Measurements from ENCODE around the gene SNX1. TPM values are rescaled to one million over a fixed set of nuclear protein-coding genes. Genes with fewer than 3 reads are reported as not detected.

Gene SNX1
- total and polyA plus RNA-seq, 2 of the 13 experiments (the other 11 are each of a cell fraction or from before 2014, with no cell fraction given): 29.3 to 60.1 TPM

DNA sequence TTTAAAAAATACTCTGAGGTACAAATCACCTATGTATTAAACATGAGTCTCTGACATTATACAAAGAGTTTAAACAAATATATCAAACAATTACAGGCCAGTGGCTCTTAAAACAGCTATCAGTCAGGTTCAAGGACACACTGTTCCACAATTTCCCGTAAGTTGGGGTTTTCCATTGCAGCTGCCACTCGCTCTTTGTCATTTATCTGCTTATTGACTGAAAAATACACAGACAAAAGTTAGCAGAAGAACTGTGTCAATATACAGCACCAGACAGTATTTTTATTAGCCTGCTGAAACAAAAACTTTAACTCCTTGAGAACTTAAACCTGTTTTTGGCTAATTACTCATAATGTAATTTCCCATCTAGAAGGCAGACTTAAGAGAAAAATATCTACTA lies 23.0 kb upstream of the SNX1 start (continued):
- no peak for TF ChIP-seq ZNF558 (CRISPR knock-in tag; IDR thresholded peaks at IDR 0.05; ENCODE audit: borderline replicate concordance)
- peak; percentile 84 for TF ChIP-seq NR2F6 (IDR thresholded peaks at IDR 0.05)
- peak; percentile 82 for TF ChIP-seq NR2F6 (CRISPR knock-in tag; IDR thresholded peaks at IDR 0.05)
- TF ChIP-seq PAX8 (CRISPR knock-in tag; IDR thresholded peaks at IDR 0.05; ENCODE audit: borderline replicate concordance): no peak
- TF ChIP-seq ZNF235 (CRISPR knock-in tag; IDR thresholded peaks at IDR 0.05; ENCODE audit: borderline replicate concordance): no peak
- TF ChIP-seq, protein P1, sequence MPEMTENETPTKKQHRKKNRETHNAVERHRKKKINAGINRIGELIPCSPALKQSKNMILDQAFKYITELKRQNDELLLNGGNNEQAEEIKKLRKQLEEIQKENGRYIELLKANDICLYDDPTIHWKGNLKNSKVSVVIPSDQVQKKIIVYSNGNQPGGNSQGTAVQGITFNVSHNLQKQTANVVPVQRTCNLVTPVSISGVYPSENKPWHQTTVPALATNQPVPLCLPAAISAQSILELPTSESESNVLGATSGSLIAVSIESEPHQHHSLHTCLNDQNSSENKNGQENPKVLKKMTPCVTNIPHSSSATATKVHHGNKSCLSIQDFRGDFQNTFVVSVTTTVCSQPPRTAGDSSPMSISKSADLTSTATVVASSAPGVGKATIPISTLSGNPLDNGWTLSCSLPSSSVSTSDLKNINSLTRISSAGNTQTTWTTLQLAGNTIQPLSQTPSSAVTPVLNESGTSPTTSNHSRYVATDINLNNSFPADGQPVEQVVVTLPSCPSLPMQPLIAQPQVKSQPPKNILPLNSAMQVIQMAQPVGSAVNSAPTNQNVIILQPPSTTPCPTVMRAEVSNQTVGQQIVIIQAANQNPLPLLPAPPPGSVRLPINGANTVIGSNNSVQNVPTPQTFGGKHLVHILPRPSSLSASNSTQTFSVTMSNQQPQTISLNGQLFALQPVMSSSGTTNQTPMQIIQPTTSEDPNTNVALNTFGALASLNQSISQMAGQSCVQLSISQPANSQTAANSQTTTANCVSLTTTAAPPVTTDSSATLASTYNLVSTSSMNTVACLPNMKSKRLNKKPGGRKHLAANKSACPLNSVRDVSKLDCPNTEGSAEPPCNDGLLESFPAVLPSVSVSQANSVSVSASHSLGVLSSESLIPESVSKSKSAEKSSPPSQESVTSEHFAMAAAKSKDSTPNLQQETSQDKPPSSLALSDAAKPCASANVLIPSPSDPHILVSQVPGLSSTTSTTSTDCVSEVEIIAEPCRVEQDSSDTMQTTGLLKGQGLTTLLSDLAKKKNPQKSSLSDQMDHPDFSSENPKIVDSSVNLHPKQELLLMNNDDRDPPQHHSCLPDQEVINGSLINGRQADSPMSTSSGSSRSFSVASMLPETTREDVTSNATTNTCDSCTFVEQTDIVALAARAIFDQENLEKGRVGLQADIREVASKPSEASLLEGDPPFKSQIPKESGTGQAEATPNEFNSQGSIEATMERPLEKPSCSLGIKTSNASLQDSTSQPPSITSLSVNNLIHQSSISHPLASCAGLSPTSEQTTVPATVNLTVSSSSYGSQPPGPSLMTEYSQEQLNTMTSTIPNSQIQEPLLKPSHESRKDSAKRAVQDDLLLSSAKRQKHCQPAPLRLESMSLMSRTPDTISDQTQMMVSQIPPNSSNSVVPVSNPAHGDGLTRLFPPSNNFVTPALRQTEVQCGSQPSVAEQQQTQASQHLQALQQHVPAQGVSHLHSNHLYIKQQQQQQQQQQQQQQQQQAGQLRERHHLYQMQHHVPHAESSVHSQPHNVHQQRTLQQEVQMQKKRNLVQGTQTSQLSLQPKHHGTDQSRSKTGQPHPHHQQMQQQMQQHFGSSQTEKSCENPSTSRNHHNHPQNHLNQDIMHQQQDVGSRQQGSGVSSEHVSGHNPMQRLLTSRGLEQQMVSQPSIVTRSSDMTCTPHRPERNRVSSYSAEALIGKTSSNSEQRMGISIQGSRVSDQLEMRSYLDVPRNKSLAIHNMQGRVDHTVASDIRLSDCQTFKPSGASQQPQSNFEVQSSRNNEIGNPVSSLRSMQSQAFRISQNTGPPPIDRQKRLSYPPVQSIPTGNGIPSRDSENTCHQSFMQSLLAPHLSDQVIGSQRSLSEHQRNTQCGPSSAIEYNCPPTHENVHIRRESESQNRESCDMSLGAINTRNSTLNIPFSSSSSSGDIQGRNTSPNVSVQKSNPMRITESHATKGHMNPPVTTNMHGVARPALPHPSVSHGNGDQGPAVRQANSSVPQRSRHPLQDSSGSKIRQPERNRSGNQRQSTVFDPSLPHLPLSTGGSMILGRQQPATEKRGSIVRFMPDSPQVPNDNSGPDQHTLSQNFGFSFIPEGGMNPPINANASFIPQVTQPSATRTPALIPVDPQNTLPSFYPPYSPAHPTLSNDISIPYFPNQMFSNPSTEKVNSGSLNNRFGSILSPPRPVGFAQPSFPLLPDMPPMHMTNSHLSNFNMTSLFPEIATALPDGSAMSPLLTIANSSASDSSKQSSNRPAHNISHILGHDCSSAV (CRISPR knock-in tag; IDR thresholded peaks at IDR 0.05; ENCODE audit: borderline replicate concordance): no peak
- TF ChIP-seq, protein P2, sequence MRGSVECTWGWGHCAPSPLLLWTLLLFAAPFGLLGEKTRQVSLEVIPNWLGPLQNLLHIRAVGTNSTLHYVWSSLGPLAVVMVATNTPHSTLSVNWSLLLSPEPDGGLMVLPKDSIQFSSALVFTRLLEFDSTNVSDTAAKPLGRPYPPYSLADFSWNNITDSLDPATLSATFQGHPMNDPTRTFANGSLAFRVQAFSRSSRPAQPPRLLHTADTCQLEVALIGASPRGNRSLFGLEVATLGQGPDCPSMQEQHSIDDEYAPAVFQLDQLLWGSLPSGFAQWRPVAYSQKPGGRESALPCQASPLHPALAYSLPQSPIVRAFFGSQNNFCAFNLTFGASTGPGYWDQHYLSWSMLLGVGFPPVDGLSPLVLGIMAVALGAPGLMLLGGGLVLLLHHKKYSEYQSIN (CRISPR knock-in tag; IDR thresholded peaks at IDR 0.05; ENCODE audit: borderline replicate concordance): no peak
- TF ChIP-seq SMARCC2 (IDR thresholded peaks at IDR 0.05): no peak
- TF ChIP-seq ZFP37 (CRISPR knock-in tag; IDR thresholded peaks at IDR 0.05; ENCODE audit: borderline replicate concordance): no peak
- TF ChIP-seq JARID2 (CRISPR knock-in tag; IDR thresholded peaks at IDR 0.05; ENCODE audit: insufficient replicate concordance): no peak
- no peak for TF ChIP-seq ZNF781 (CRISPR knock-in tag; IDR thresholded peaks at IDR 0.05; ENCODE audit: borderline replicate concordance, not compliant biosample characterization)
- TF ChIP-seq, protein P3, sequence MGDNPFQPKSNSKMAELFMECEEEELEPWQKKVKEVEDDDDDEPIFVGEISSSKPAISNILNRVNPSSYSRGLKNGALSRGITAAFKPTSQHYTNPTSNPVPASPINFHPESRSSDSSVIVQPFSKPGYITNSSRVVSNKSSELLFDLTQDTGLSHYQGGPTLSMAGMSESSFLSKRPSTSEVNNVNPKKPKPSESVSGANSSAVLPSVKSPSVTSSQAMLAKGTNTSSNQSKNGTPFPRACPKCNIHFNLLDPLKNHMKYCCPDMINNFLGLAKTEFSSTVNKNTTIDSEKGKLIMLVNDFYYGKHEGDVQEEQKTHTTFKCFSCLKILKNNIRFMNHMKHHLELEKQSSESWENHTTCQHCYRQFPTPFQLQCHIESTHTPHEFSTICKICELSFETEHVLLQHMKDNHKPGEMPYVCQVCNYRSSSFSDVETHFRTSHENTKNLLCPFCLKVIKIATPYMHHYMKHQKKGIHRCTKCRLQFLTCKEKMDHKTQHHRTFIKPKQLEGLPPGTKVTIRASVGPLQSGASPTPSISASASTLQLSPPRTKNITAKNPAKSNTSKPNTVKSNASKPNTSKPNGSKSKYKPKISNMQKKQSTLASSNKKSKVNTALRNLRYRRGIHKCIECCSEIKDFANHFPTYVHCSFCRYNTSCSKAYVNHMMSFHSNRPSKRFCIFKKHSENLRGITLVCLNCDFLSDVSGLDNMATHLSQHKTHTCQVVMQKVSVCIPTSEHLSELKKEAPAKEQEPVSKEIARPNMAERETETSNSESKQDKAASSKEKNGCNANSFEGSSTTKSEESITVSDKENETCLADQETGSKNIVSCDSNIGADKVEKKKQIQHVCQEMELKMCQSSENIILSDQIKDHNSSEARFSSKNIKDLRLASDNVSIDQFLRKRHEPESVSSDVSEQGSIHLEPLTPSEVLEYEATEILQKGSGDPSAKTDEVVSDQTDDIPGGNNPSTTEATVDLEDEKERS (CRISPR knock-in tag; IDR thresholded peaks at IDR 0.05): no peak
- TF ChIP-seq, protein P4, sequence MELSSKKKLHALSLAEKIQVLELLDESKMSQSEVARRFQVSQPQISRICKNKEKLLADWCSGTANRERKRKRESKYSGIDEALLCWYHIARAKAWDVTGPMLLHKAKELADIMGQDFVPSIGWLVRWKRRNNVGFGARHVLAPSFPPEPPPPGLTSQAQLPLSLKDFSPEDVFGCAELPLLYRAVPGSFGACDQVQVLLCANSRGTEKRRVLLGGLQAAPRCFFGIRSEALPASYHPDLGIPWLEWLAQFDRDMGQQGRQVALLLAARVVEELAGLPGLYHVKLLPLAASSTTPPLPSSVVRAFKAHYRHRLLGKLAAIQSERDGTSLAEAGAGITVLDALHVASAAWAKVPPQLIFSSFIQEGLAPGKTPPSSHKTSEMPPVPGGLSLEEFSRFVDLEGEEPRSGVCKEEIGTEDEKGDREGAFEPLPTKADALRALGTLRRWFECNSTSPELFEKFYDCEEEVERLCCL (CRISPR knock-in tag; IDR thresholded peaks at IDR 0.05; ENCODE audit: borderline replicate concordance): no peak

Data from HepG2 (cell line).